DND-41 (cell line): ENCODE measurements around the gene SPOCD1.

ENCODE experiments used
- ATAC-seq: fragments of 200-7000 bp; cut with Tn5 transposase; 3 replicates; pipeline ENCODE4 v1.9.1; 2021; ENCODE audit warnings: low read depth; ENCODE audit not compliant: insufficient read depth
- DNase-seq: peaks from one replicate; pipeline ENCODE4 v3.0.0-alpha.2; 2020
- H2AFZ ChIP-seq: 2 replicates; pipeline ENCODE4 v1.6.0; 2012; ENCODE audit warnings: low read depth, low read length
- H3K27ac ChIP-seq: 2 replicates; pipeline ENCODE4 v1.5.1; 2012; ENCODE audit warnings: low read length, inconsistent platforms
- H3K27me3 ChIP-seq: fragments of 200-600 bp; sonication (generic); 2 replicates; pipeline ENCODE4 v1.6.0; 2012; ENCODE audit warnings: low read length, mild to moderate bottlenecking, inconsistent platforms; ENCODE audit not compliant: insufficient read depth, poor library complexity
- H3K36me3 ChIP-seq: 2 replicates; pipeline ENCODE4 v1.5.1; 2012; ENCODE audit warnings: low read length, inconsistent platforms; ENCODE audit not compliant: insufficient read depth
- H3K4me1 ChIP-seq: 2 replicates; pipeline ENCODE4 v1.5.1; 2012; ENCODE audit warnings: mild to moderate bottlenecking, low read length; ENCODE audit not compliant: insufficient read depth
- H3K4me2 ChIP-seq: 2 replicates; pipeline ENCODE4 v1.6.0; 2012; ENCODE audit warnings: mild to moderate bottlenecking, moderate library complexity, low read length, inconsistent platforms; ENCODE audit not compliant: insufficient read depth
- H3K4me3 ChIP-seq, 2 experiments: fragments of 200-600 bp in 1 of 2; shearing (Covaris generic) in 1 of 2; 2 replicates each; pipeline ENCODE4 v1.5.1; 2012 to 2016; ENCODE audit warnings: inconsistent platforms in 2 of 2, low read length in 2 of 2, mild to moderate bottlenecking in 2 of 2, low read depth in 1 of 2, moderate library complexity in 1 of 2
- H3K79me2 ChIP-seq: 2 replicates; pipeline ENCODE4 v1.6.0; 2012; ENCODE audit warnings: low read length, inconsistent platforms; ENCODE audit not compliant: insufficient read depth
- H3K9ac ChIP-seq: 2 replicates; pipeline ENCODE4 v1.6.0; 2012; ENCODE audit warnings: low read depth, mild to moderate bottlenecking, inconsistent platforms, low read length, moderate library complexity
- H3K9me3 ChIP-seq: 2 replicates; pipeline ENCODE4 v1.5.1; 2012; ENCODE audit warnings: low read length, moderate library complexity, mild to moderate bottlenecking, inconsistent platforms; ENCODE audit not compliant: insufficient read depth, severe bottlenecking
- H4K20me1 ChIP-seq: 2 replicates; pipeline ENCODE4 v1.6.0; 2012; ENCODE audit warnings: low read length; ENCODE audit not compliant: insufficient read depth
- EZH2 ChIP-seq: IDR thresholded peaks from 3 replicates; pipeline ENCODE4 v1.6.1; 2012; ENCODE audit warnings: borderline replicate concordance, low read depth, mild to moderate bottlenecking, moderate library complexity, low read length, inconsistent platforms; ENCODE audit not compliant: severe bottlenecking
- TF ChIP-seq, protein P1 (sequence below): IDR thresholded peaks from 2 replicates; pipeline ENCODE4 v1.5.1; 2012; ENCODE audit warnings: borderline replicate concordance, low read length, moderate library complexity, mild to moderate bottlenecking; ENCODE audit not compliant: poor library complexity, severe bottlenecking; ENCODE audit errors: extremely low read depth

SPOCD1 gene

GRCh38 chr1:31761883-31762282 is 53.9 kb downstream of the SPOCD1 start:
- peaks cover 42% of the 10 kb centered on the region for H3K27me3 ChIP-seq
- TF ChIP-seq EZH2: no peak
- TF ChIP-seq, protein P1, sequence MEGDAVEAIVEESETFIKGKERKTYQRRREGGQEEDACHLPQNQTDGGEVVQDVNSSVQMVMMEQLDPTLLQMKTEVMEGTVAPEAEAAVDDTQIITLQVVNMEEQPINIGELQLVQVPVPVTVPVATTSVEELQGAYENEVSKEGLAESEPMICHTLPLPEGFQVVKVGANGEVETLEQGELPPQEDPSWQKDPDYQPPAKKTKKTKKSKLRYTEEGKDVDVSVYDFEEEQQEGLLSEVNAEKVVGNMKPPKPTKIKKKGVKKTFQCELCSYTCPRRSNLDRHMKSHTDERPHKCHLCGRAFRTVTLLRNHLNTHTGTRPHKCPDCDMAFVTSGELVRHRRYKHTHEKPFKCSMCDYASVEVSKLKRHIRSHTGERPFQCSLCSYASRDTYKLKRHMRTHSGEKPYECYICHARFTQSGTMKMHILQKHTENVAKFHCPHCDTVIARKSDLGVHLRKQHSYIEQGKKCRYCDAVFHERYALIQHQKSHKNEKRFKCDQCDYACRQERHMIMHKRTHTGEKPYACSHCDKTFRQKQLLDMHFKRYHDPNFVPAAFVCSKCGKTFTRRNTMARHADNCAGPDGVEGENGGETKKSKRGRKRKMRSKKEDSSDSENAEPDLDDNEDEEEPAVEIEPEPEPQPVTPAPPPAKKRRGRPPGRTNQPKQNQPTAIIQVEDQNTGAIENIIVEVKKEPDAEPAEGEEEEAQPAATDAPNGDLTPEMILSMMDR: no peak
- H3K27ac ChIP-seq: no peak overlapping the region
- peaks cover 51% of the 10 kb centered on the region for H4K20me1 ChIP-seq
- no peak overlapping the region for H2AFZ ChIP-seq
- H3K4me3 ChIP-seq: peak overlapping the region in 1 of 2 experiments; percentile 1; a peak in 1 of 4 replicates
- H3K4me1 ChIP-seq: peaks cover 46% of the 10 kb centered on the region
- H3K9ac ChIP-seq: no peak overlapping the region
- H3K9me3 ChIP-seq: no peaks in the 10 kb centered on the region
- H3K79me2 ChIP-seq: peaks cover 4% of the 10 kb centered on the region
- no peaks in the 10 kb centered on the region; the same call in 1 of the 2 replicates for H3K36me3 ChIP-seq
- no peak for ATAC-seq
- peak overlapping the region; percentile 87; the same call in 1 of the 2 replicates for H3K4me2 ChIP-seq
- no peak for DNase-seq

DNA sequence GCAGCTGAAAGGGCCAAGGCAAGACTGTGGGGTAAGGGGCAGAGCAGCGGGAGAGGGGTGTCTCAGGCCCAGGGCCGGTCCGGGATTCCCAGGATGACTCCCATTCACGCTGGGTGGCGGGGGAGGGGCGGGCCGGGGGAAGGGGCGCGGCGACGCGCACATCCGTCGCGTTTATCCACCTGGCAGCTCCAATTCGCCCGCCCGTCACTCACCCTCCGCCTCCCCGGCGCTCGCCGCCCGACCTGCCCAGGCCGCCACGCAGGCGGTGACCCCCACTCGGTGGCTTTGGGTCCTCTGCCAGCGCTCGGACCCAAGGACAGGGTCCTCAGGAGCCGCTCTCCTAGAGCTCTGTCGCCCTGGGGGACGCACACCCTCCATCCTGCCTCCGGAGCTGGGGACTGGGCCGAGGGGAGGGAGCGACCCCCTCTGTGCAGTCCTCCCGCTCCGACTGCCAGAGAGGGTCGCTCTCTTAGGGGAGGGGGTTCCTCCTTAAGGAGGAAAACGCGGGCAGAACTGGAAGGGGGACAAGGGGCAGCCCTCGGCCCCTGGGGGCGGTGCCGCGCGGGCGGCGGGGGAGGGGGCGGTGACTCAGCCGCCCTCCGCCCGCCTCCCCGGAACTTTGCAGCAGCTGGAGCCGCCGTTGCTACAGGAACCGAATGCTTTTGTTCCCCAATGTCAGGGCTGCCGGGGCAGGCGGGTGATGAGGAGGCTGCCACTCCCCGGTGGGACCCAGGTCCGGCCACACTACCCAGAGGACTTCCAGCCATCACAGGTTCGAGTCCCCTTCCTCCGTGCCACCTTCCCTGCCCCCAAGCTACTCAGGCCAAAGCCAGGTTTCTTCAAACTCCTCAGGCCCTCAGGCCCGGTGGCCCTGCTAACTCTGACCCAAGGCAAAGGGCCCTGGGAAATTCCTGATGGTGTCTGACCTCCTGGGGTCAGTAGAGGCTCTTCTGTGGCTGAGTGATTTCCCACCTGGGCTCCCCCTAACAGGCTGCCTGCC is 55.1 kb downstream of the SPOCD1 start:
- no peak overlapping the region for H3K27ac ChIP-seq
- H3K4me1 ChIP-seq: peaks cover 46% of the 10 kb centered on the region
- H3K79me2 ChIP-seq: peaks cover 4% of the 10 kb centered on the region
- peak overlapping the region; percentile 23 to 63; a peak in 3 of 4 replicates for H3K4me3 ChIP-seq
- H3K27me3 ChIP-seq: peaks cover 38% of the 10 kb centered on the region
- H3K9me3 ChIP-seq: no peaks in the 10 kb centered on the region
- H3K36me3 ChIP-seq: no peaks in the 10 kb centered on the region; the same call in 1 of the 2 replicates
- TF ChIP-seq, protein P1: no peak
- TF ChIP-seq EZH2: no peak
- ATAC-seq: peak; percentile 52
- H2AFZ ChIP-seq: peak overlapping the region; percentile 68
- peaks cover 51% of the 10 kb centered on the region for H4K20me1 ChIP-seq
- peak overlapping the region; percentile 41; the same call in 1 of the 2 replicates for H3K9ac ChIP-seq
- peak overlapping the region; percentile 87 for H3K4me2 ChIP-seq
- DNase-seq: peak; percentile 66

DNA sequence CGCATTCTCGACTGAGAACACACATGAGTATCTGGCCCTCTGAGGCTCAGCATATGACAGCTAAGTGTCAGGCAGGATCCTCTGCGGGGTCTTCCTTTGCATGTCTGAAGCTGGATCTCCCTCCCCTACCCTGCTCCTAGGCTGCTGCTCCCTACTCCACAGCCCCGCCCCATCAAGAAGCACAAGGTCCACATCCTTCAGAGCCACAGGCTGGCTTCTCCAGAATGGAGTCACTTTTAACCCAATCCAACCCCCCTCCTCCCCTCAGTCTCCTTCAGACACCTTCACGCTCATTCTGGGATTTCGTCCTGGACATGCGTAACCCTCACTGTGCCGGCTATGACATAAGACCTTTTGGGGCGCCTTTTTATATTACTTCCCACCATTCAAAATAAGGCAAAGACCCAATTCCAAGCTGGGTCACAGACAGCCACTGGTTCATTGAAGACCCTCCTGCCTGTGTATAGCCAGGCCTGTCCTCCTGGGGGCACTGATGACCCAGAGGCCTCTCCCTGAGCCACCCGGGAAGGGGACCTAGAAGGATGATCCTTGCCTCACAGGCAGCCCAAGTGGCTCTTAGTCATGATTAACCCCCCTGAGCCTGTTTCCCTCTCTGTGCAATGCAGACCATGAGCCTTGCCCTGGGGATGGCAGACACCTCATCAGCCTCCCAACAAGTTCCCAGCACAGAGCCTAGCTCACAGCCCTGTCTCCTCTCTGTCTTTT is 56.4 kb downstream of the SPOCD1 start:
- DNase-seq (no peak), ATAC-seq (no peak)
- peaks cover 38% of the 10 kb centered on the region for H3K4me1 ChIP-seq
- peaks cover 33% of the 10 kb centered on the region for H3K27me3 ChIP-seq
- no peak overlapping the region for H2AFZ ChIP-seq
- no peaks in the 10 kb centered on the region; the same call in 1 of the 2 replicates for H3K36me3 ChIP-seq
- H3K9ac ChIP-seq: no peak overlapping the region
- H3K9me3 ChIP-seq: no peaks in the 10 kb centered on the region
- no peak overlapping the region for H3K27ac ChIP-seq
- peaks cover 44% of the 10 kb centered on the region for H4K20me1 ChIP-seq
- no peak overlapping the region for H3K4me3 ChIP-seq
- no peak for TF ChIP-seq EZH2
- TF ChIP-seq, protein P1: no peak
- H3K79me2 ChIP-seq: peaks cover 4% of the 10 kb centered on the region
- H3K4me2 ChIP-seq: no peak overlapping the region
